ENCODE data around the gene TMEM140.
"Not testable (repeated sequence)": the region's sequence is repeated elsewhere in the genome, so short reads cannot be mapped to it uniquely, and the experiment has no call there.

TMEM140 gene

DNA sequence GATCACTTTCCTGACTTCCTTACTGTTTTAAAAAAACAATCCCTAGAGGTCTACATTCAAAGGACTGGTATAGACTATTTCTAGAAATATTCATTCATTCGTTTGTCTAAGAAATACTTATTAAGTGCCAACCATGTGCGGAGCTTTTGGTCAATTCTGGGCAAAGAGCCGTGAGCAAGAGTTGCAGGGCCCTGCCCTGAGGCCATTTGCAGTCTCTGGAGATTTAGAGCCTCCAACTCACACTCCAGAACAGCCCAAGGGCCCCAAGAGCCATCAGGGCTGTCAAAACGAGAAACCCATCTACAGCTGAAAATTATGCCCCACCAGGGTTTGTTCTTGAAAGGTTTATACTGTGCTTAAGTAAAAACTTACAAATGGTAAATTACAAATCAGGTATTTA, 47.3 kb downstream of the TMEM140 start:
- DNase-seq (ENCODE audit: low read depth in 2 of 2): no peak

DNA sequence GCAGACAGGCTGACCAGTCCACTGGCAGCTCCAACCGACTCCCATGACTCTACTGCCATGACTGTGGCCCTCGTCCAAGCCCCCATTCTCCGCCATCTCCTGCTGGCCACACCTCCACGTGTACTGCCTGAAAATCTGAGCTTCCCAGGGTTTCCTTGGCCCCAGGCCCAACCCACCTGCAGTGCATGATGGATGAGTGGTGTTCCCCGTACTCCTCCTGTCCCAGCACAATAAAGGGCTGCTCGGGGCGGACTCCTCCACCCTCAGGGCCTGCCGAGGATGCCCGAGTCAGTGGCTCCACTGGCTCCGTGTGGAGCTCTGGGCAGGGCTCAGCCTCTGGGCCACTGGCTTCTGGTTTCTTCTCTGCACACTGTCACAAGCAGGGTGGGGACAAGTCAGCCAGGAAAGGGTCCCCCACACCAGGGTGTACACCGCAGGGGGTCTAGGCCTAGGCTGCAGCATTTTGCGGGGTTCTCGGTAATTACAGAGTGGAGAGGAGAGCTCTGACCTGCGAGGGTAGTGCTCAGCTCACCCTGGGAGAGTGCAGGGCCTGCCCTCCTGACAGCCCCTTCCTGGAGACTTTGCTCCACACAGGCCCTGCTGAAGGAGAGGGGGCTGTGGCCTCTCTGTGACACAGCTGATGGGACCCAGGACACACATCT, 48.2 kb downstream of the TMEM140 start:
- no peak for DNase-seq (ENCODE audit: low read depth in 2 of 2)

DNA sequence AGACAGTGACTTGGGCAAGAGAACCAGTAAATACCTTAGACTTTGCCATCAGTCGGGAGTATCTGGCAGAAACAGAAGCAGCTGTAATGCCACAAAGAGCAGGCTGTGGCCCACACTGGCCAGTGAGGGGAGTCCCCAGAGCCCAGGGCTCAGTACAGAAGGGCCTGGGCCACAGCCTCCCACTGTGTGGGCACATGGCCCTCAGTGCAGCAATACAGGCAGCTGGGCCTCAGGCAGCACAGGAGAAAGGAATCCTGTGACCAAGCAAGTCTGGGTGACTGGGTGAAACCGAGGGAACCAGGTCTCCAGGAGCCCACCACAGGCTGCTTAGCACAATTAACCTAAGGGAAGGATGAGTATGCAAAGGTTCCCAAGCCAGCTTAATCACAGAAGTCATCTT, 49.5 kb downstream of the TMEM140 start:
- DNase-seq (ENCODE audit: low read depth in 2 of 2): no peak

DNA sequence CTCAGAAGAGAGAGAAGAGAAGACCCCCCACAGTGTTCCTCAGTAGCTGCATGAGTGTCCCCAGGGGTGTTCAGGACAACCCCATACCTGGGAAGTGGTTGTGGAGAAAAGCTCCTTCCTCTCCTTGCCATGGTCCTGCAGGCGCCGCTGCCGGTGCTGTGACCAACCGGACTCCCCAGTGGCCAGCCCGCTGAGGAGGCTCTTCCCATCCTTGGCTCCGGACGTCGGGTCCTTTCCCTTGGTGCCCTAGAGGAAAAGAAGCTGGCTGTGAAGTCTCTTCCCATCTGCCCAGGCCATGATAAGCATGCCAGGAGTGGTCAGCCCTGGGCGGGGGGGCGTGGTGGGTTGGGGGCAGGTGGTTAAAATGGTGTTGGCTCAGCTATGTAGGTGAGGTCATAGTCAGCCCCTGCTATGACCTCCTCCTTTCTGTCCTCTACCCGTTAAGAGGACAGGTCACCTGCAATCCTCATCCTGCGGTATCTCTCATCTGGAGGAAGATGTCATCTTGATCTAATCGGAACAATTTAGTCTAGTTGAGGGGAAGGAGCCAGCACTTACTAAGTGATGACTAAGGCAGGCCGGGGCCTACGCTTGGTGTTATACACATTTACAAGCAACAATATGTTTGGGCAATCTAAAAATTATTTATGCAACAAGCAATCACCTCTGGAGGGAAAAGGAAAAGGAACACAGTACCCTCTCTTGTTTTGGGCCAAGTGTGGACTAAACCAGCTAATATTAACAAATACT, 50.2 kb downstream of the TMEM140 start:
- DNase-seq (ENCODE audit: low read depth in 2 of 2): no peak

DNA sequence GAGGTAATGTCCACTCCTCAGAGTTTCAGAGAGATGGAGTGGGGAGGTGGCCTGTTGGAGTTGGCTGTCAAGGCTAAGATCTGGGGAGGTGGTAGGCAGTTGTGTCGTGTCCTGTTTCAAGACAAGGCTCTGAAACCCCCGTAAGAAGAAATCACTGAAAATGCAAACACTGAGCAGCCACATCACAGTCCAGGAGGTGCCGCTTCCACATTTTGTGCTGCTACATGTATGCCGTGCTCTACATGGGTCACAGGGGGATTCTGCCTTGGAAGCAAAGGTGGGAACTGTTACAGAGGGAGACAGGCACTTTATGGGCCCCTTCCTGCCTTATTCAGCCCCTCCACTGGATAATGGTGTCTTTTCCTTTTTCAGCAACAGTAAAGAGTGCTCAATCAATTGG, 51.6 kb downstream of the TMEM140 start:
- DNase-seq (ENCODE audit: low read depth in 2 of 2): no peak

DNA sequence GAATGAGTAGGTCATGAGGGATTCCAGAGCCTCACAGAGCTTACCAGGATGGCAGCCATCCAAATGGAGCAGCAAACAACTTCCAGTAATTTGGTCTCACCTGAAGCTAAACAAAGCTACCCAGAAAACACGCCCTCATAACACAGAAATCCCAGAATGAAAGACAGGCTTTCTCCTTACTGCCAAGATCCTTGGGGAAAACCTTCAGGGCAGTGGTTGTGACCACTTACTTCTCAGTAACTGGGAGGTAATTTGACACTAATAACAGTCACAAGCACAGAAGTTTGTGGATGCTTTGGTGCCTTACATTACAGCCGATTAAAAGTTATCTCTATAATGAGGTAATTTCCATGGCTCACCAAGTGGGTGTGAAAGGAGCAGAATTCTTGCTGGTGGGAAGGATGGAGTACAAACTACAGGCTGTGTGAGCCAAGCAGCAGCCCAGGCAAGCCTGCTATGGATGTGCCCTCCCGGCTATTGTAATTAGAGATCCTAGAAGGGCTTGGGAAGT, 53.0 kb downstream of the TMEM140 start:
- no peak for DNase-seq (ENCODE audit: low read depth in 2 of 2)

DNA sequence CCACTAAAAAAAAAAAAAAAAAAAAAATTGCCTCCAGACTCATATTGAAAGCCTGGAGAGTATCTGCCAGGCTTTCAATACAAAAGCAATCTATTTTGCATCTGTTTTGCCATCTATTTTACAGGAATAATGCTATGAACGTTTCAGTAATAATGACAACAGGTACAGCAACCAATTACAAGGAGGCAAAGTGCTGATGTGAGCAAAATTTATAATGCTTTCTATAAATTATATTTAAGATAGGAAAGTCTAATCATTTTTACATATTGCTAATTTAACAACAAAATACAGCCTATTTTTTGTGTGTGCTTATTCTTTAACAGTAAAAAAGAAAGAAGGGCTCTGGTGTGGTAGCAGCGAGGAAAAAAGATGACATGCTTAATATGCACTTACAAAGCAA, 53.5 kb downstream of the TMEM140 start:
- no peak for DNase-seq (ENCODE audit: low read depth in 2 of 2)

DNA sequence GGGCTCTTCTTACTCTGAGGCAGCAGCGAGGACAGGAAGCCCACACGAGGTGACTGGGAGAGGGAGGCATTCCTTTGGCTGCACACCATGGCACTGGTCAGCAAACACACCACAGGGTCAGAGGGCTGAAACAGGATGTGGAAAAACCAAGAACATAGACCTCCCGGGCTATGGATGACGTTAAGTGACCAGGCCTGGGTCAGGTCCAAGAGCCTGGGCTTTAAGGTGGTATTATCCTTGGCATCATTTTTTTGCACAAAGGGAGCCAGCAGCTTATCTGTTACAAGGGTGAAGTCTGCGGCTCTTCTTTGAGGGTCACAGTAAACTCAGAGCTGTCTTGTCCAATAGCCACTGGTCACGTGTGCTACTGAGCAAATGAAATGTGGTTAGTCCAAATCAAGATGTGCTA, 56.5 kb downstream of the TMEM140 start:
- no peak for DNase-seq (ENCODE audit: low read depth in 2 of 2)

DNA sequence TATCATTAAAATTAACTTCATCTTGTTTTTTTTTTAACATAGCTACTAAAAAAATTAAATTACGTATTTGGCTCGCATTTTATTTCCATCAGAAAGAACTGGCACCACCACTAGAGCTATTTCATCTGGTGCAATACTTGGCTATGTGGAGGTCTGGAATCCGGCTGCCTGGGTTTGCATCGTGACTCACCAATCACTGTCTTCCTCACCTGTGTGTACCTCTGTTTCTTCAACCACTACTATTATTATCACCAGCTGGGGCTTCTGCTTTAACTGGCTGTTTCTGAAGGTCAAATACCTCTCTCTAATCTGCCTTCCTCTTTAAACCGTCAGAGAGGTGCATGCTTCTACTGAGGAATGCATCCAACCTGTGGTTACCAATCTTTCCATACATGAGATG, 57.0 kb downstream of the TMEM140 start:
- no peak for DNase-seq (ENCODE audit: low read depth in 2 of 2)

DNA sequence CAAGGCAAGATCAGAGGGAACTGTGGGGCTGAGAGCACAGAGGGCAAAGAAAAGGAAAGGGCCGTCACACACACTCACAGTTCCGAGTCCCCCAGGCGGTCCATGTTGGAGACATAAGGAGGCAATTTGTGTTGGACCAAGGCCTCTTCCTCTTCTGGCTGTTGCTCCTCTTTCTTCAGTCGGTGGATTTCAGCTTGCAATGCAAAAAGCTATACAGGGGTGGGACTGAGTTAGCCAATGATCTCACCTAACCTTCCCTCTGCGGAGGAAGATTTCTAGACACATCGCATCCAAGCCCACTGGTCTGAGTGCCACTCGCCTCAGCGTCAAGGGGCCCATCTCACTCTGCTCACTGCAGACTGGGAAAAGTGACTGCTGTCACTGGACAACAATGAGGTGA, 58.0 kb downstream of the TMEM140 start:
- DNase-seq (ENCODE audit: low read depth in 2 of 2): no peak

DNA sequence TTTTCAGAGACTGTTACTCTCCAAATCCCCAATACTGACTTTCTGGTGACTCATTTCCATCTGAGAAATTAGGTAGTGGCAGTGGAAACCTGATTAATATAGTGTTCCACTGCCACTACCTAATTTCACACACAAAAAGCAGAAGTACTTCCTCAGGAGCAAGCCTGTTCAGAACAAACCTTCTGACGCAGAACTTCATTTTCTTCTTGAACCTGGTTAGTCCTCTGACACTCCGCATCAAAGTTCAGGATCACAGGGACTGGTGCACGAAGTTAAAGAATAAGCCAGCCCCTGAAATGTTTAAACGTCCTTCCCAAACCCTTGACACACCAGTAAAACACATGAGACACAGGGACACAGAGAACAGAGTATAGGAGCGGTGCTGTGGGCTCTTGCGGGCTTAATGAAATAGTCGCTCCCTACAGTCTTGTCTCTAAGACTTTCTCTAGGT, 59.1 kb downstream of the TMEM140 start:
- DNase-seq (ENCODE audit: low read depth in 2 of 2): no peak

DNA sequence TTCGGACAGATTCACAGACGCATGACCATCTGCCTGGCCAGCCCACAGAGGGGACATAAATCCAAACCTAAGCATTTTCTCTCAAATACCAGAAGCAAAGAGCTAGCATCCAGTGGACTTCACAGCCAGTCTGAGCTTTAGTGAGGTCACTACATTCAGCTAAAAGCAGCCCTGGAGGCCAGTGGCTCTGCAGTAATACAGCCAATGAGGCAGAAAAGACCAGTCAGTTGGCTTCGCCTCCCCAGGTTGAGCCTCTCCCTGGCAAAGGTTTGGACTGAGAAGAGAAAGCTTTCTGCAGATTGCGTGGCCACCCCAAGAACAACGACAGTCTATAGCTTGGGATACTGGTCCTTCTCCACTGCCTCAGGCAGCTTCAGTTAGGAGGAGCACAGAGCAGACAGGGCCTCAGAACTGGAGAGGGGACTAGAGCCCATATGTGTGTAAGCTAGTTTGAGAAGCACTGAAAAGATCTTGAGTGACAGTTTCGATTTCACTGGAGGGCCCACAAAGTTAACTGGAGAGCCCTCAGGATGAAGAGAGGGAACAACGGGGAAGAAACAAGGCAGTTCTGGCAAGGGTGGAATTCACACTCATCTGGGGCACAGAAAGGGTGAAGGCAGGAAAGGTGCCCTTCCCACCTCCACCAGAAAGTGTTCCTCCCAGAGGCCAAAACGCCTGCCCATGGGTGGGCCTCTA, 59.7 kb downstream of the TMEM140 start:
- DNase-seq (ENCODE audit: low read depth in 2 of 2): no peak

DNA sequence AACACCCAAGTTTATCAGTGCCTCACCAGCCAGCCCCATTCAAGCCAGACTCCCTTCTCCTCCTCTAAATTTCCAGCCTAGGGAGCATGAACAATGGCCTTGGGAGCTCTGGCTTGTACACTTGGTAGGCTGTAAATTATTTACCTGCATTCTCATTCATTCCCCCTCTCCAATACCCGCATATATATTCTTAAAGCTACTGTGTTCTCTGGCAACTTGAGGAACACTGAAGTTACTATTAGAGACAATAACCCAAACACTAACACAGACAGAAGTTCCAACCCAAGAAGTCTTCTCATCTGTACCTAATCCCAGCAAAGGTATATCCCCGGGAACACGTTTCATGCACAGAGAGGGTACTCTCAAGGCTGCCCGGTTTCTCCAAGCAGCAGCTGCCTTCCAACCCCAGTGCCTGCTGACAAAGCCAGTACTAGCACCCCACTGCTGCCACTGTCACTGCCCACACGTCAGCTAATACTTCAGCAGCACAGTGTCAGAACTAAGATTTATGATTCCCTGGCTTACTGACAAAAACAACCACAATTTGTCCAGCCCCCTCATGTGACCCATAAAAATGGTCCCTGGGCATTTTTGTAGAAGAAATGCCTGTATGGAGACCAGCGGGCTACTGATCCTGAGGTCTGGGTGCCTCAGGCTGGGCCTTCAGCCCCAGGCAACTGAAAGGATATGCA, 60.4 kb downstream of the TMEM140 start:
- DNase-seq (ENCODE audit: low read depth in 2 of 2): no peak

DNA sequence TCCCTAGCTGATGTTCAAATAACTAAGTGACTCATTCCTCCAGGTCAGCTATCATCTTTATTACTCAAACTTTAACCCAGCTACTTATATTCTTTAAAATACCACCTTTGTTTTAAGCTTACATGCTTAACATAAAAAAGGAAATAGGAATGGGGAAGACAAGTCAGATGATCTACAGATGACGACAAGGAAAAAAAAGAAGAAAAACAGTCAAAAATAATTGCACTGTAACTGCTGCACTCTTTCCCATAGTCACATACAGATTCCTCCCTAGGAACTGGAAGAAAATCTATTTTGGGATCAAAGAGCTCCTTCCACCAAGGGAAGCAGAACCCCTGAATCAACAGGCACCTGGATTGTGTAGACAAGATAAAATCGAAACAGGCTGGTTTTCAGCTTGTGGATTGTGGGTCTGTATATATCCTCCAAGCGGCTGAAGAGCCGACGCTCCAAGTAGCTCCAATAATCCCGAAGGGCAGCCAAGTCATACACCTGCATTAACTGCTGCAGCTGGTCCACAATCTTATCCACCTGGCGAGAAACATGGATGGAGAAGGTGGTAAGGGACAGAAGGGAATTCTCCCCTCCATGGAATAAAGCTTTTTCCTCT, 61.5 kb downstream of the TMEM140 start:
- no peak for DNase-seq (ENCODE audit: low read depth in 2 of 2)

DNA sequence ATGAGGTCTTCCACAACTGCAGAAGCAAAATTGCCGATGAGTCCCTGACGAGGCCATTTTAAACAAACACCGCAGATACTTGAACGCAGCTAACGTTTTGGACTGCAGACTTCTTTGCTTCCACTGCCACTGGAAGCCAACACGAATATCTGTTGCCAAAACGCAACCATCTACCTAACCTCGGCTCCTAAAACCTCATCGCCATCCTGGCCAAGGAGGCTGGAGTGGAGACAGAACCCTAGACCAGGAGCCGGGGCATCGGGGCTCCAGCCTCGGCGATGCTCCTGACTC, 63.0 kb downstream of the TMEM140 start:
- no peak for DNase-seq (ENCODE audit: low read depth in 2 of 2)

DNA sequence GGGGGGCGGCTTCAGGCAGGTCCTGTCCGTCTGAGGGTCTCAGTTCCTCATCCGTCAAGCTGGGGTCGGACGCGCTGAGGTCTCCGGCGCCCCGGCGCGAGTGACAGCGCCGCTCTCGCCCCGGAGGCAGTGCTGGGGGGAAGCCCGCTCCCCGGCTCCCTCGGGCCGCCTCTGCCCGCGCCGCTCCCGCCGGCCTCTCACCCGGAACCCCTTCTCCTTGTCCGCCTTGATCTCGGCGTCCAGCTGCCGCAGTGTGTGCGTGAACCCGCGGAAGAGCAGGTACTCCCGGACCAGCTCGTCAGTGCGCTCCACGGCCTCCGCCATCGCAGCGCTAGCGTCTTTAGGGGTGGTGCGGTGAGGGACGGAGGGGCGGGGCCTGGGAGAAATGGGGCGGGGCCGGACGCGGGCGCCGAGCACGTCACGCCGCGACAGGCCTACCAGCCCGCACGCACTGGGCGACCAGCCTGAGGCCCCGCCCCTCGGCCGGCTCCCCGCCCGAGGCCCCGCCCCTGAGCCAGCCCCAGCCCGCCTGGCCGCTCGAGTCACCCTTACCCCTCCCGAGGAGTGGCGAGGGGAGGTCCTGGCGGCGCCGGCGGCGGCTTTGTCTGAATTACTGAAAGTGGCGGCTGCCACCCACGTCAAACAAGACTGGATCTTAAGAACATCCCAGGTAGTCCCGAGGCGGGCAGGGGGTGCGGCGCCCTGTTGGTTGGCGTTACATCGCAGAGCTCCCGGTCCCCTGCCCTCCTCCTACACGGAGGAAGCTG, 63.5 kb downstream of the TMEM140 start, which contains the start of gene WDR91:
Gene WDR91, minus strand, starts transcription at position 348 of the 767 bp plus-strand sequence. Its CDS starts 24 bp downstream, at position 324.
- DNase-seq (ENCODE audit: low read depth in 2 of 2): peak; percentile 96 to 98

DNA sequence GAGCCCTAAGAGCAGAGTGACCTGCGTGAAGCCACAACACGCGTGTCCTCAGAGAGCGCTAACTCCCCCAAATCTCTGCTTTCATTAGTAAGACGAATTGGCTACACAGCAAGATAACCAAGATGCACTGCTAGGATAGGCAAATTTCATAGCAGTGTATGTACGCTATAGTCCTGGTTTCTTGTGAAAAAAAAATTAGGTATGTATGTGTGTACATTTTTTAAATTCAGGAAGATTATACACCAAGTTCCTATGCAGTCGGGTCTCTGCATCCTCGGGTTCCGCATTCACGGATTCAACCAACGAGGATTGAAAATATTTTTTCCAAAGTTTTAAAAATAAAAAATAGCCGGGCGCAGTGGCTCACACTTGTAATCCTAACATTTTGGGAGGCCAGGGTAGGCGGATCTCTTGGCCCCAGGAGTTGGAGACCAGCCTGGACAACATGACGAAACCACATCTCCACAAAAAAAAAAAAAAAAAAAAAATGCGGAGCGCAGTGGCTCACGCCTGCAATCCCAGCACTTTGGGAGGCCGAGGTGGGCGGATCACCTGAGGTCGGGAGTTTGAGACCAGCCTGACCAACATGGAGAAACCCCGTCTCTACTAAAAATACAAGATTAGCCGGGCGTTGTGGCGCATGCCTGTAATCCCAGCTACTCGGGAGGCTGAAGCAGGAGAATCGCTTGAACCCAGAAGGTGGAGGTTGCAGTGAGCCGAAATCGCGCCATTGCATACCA, 64.2 kb downstream of the TMEM140 start:
- DNase-seq (ENCODE audit: low read depth in 2 of 2): not testable (repeated sequence)

DNA sequence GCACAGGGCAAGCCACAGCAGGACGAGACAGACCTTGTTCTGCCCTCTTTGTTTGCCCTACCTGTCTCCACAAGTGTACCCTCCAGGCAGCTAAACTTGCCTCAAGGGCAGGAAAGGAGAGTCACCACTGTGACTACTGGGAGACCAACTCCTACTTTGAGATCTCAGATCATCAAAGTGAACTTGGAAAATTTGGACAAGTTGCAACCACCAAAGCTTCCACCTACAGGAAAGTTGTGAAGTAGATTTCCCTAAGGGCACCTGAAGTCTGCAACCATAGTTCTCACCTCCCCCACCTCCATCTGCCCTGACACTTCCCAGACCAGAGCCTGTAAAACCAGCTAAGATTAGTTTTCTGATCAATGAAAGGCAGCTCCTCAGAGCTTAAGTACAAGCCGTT, 66.0 kb downstream of the TMEM140 start:
- DNase-seq (ENCODE audit: low read depth in 2 of 2): no peak

DNA sequence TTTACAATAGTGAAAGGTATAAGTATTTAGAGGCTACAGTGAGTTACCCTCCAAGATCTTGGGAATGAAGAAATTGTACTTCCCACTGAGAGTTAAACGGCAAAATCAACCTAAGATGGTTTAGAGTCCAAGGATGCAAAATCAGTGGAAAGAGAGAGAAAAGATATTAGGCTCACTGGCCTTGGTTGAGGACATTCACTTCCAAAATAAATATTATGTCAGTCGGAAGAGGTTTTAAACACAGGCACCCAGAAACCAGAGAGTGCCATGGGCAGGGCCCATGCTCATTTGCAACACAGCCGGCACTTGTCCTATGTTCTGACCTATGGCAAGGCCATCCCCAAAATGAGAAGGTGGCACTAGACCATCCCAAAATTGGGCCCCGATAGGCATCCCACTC, 67.3 kb downstream of the TMEM140 start:
- no peak for DNase-seq (ENCODE audit: low read depth in 2 of 2)

DNA sequence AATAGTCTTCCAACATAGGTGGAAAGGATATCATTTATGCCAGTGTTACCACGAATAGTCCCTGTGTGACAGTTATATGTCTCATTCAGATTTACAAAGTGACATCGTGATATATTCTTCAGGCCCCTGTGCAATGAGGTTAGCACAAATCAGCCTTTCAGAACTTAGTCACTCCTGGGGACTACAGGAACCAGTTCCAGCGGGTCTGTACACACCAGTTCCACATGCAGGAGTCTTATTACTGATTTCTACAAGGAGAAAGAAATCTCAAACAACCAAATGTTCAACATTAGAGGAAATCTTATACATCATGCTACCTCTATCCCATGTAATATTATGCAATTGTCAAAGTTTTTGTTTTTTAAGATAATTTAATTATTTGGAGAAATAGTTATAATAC, 67.8 kb downstream of the TMEM140 start:
- no peak for DNase-seq (ENCODE audit: low read depth in 2 of 2)

Data from stimulated activated CD8-positive, alpha-beta memory T cell treated with anti-CD3 and anti-CD28 coated beads, Interleukin-15, amount 100 ng/mL, for 48 hours (primary cell).